Liver (tissue), 9 donors: ENCODE results near the gene CAMK2B. TPM values are rescaled to one million over a fixed set of nuclear protein-coding genes. Genes with fewer than 3 reads are reported as not detected.

ENCODE experiments used
- DNase-seq: peaks from one replicate; pipeline ENCODE4 v3.0.0-alpha.2; 2017; ENCODE audit warnings: low spot score
- H3K27ac ChIP-seq, 2 donors: one replicate each; pipeline ENCODE4 v1.7.0; 2013; ENCODE audit warnings: inconsistent platforms in 2 of 2, low read length in 2 of 2, control low read depth in 1 of 2, low read depth in 1 of 2, mild to moderate bottlenecking in 1 of 2
- H3K27me3 ChIP-seq, 4 donors: one replicate each; pipeline versions ENCODE4 v1.6.1 to v1.7.0; 2013; ENCODE audit warnings: low read length in 3 of 4, inconsistent platforms in 1 of 4, mild to moderate bottlenecking in 1 of 4, moderate library complexity in 1 of 4; ENCODE audit not compliant: control insufficient read depth in 4 of 4, insufficient read depth in 4 of 4
- H3K36me3 ChIP-seq, 4 donors: one replicate each; pipeline versions ENCODE4 v1.6.1 to v1.7.0; 2013; ENCODE audit warnings: low read length in 3 of 4, mild to moderate bottlenecking in 3 of 4, low read depth in 1 of 4, moderate library complexity in 1 of 4; ENCODE audit not compliant: control insufficient read depth in 4 of 4, insufficient read depth in 3 of 4
- H3K4me1 ChIP-seq, 4 donors: one replicate each; pipeline versions ENCODE4 v1.6.1 to v1.7.0; 2013; ENCODE audit warnings: low read length in 3 of 4, mild to moderate bottlenecking in 3 of 4, moderate library complexity in 1 of 4; ENCODE audit not compliant: control insufficient read depth in 4 of 4, insufficient read depth in 4 of 4
- H3K4me3 ChIP-seq, 3 donors: one replicate each; pipeline versions ENCODE4 v1.6.1 to v1.7.0; 2013; ENCODE audit warnings: low read length in 3 of 3, control low read depth in 1 of 3, low read depth in 1 of 3, mild to moderate bottlenecking in 1 of 3
- H3K9ac ChIP-seq, 2 donors: one replicate each; pipeline ENCODE4 v1.7.0; 2013; ENCODE audit warnings: low read length in 2 of 2, mild to moderate bottlenecking in 2 of 2, moderate library complexity in 2 of 2, control low read depth in 1 of 2, low read depth in 1 of 2
- H3K9me3 ChIP-seq, 4 donors: one replicate each; pipeline versions ENCODE4 v1.6.1 to v1.7.0; 2013; ENCODE audit warnings: low read length in 3 of 4; ENCODE audit not compliant: control insufficient read depth in 4 of 4
- EGR1 ChIP-seq, 2 donors: IDR thresholded peaks; 2 replicates each; pipeline ENCODE4 v1.6.1; 2016 to 2018; ENCODE audit warnings: antibody characterized with exemption in 2 of 2, low read depth in 2 of 2
- FOXA1 ChIP-seq: IDR thresholded peaks from 2 replicates; pipeline ENCODE4 v1.6.1; 2016; ENCODE audit warnings: antibody characterized with exemption
- FOXA2 ChIP-seq: IDR thresholded peaks from 2 replicates; pipeline ENCODE4 v1.6.1; 2016; ENCODE audit warnings: antibody characterized with exemption
- GABPA ChIP-seq, 2 donors: IDR thresholded peaks in 1 of 2; conservative IDR thresholded peaks in 1 of 2; 2 replicates each; pipeline ENCODE4 v1.6.1; 2016; ENCODE audit warnings: antibody characterized with exemption in 2 of 2, mild to moderate bottlenecking in 1 of 2, moderate library complexity in 1 of 2
- HNF4G ChIP-seq: IDR thresholded peaks from 2 replicates; pipeline ENCODE4 v1.6.1; 2016; ENCODE audit warnings: antibody characterized with exemption
- JUND ChIP-seq, 2 donors: IDR thresholded peaks; 2 replicates each; pipeline ENCODE4 v1.6.1; 2016; ENCODE audit warnings: antibody characterized with exemption in 2 of 2
- NR2F2 ChIP-seq: IDR thresholded peaks from 2 replicates; pipeline ENCODE4 v1.6.1; 2016; ENCODE audit warnings: antibody characterized with exemption
- RAD21 ChIP-seq, 2 donors: IDR thresholded peaks; 2 replicates each; pipeline ENCODE4 v1.6.1; 2016; ENCODE audit warnings: antibody characterized with exemption in 2 of 2, mild to moderate bottlenecking in 2 of 2
- RXRA ChIP-seq, 2 donors: IDR thresholded peaks; 2 replicates each; pipeline ENCODE4 v1.6.1; 2017 to 2018; ENCODE audit warnings: antibody characterized with exemption in 2 of 2, mild to moderate bottlenecking in 1 of 2
- SP1 ChIP-seq: IDR thresholded peaks from 2 replicates; pipeline ENCODE4 v1.6.1; 2018; ENCODE audit warnings: antibody characterized with exemption, mild to moderate bottlenecking
- TAF1 ChIP-seq: conservative IDR thresholded peaks from 2 replicates; pipeline ENCODE4 v1.6.1; 2016; ENCODE audit warnings: antibody characterized with exemption, mild to moderate bottlenecking
- YY1 ChIP-seq: IDR thresholded peaks from 2 replicates; pipeline ENCODE4 v1.6.1; 2016; ENCODE audit warnings: antibody characterized with exemption, mild to moderate bottlenecking
- whole genome bisulfite sequencing: extraction: QIAGEN DNeasy Blood & Tissue Kit; methylation state at CpG from one replicate; pipeline ENCODE4 v1.1.7; 2013; 5-methylcytosine and 5-hydroxymethylcytosine counted together
- polyA plus RNA-seq, 2 donors: library from polyadenylated mRNA; stranded (reverse) in 1 of 2; unstranded in 1 of 2; fragments of 200-250 nt in 1 of 2; fragments of >200 nt in 1 of 2; fragmentation: Nextera tagmentation in 1 of 2; extraction: Ambion mirVana in 1 of 2; gene quantifications; one replicate each; pipeline versions ENCODE4 v1.2.1 to v1.2.3, GENCODE V29; 2013 to 2015
- total RNA-seq, 2 donors: library from RNA; depleted of rRNA; stranded (reverse); fragments of >200 nt; gene quantifications; one replicate each; pipeline ENCODE4 v1.2.3, GENCODE V29; 2014
- TF ChIP-seq, protein P1 (sequence below): IDR thresholded peaks from 2 replicates; pipeline ENCODE4 v1.6.1; 2016; ENCODE audit warnings: antibody characterized with exemption
- TF ChIP-seq, protein P2 (sequence below): IDR thresholded peaks from 2 replicates; pipeline ENCODE4 v1.6.1; 2016; ENCODE audit warnings: antibody characterized with exemption, mild to moderate bottlenecking
- TF ChIP-seq, protein P3 (sequence below): IDR thresholded peaks from 2 replicates; pipeline ENCODE4 v1.6.1; 2016; ENCODE audit warnings: antibody characterized with exemption
- TF ChIP-seq, protein P4 (sequence below): IDR thresholded peaks from 2 replicates; pipeline ENCODE4 v1.6.1; 2016; ENCODE audit warnings: antibody characterized with exemption
- TF ChIP-seq, protein P5 (sequence below): fragments of 150-350 bp; IDR thresholded peaks from 2 replicates; pipeline ENCODE4 v1.5.1; 2017; ENCODE audit warnings: improper control_type of control experiment, low read depth, low read length; ENCODE audit not compliant: missing input control
- donor health status: healthy.
- donor health status: healthy.
- donor health status: healthy.
- donor health status: healthy.
- donor health status: healthy.

CAMK2B gene
- total and polyA plus RNA-seq, 4 donors, result 2.1 to 3.3 (median 2.2) TPM; not detected in 1

DNA sequence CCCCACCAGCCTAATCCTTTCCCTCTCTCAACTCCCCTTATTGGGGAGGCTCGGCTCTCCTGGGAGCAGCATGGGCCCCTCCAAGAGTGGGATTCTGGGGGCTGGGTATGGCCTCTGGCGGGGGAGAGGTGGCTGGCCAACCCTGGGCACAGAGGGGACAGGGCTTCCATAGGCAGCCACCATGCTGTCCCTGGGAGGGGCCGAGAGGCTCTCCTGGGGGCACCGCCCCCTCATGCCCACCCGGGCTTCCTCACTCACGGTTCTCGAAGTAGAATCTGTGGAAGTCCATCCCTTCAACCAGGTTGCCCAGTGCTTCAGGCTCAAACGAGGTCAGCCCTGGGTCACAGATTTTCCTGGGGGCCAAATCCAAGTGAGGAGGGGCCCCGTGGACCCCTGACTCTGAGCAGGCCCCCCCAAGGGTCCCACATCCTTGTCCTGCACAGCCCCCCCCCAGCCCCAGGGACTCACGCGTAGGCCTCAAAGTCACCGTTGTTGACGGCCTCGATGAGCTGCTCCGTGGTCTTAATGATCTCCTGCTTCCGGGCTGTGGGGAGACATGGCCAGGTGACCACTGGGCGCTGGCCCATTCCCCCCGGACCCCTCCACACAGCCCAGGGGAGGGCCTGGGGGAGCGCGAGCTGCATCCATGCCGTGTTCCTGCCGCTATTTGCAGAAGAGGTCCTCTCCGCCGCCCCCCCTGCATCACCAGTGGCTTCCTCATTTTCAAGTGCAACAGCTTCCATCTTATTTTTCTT lies 104.9 kb downstream of the CAMK2B start:
- Histone ChIP-seq H3K27ac (no peak overlapping the region), H3K36me3 (no peaks in the 10 kb centered on the region), H3K9me3 (no peaks in the 10 kb centered on the region), H3K27me3 (no peaks in the 10 kb centered on the region), H3K4me1 (no peaks in the 10 kb centered on the region), H3K4me3 (no peak overlapping the region), H3K9ac (no peak overlapping the region)
- DNase-seq, result no peak
- 90% methylated on average over 24 of the region's 24 CpGs for WGBS
- TF ChIP-seq EGR1 (IDR thresholded peaks at IDR 0.05; ENCODE audit: low read depth in 2 of 2), result no peak
- TF ChIP-seq NR2F2, result no peak
- TF ChIP-seq YY1, result no peak
- TF ChIP-seq, protein P1, sequence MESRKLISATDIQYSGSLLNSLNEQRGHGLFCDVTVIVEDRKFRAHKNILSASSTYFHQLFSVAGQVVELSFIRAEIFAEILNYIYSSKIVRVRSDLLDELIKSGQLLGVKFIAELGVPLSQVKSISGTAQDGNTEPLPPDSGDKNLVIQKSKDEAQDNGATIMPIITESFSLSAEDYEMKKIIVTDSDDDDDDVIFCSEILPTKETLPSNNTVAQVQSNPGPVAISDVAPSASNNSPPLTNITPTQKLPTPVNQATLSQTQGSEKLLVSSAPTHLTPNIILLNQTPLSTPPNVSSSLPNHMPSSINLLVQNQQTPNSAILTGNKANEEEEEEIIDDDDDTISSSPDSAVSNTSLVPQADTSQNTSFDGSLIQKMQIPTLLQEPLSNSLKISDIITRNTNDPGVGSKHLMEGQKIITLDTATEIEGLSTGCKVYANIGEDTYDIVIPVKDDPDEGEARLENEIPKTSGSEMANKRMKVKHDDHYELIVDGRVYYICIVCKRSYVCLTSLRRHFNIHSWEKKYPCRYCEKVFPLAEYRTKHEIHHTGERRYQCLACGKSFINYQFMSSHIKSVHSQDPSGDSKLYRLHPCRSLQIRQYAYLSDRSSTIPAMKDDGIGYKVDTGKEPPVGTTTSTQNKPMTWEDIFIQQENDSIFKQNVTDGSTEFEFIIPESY, result no peak
- TF ChIP-seq FOXA1, result no peak
- TF ChIP-seq, protein P2, sequence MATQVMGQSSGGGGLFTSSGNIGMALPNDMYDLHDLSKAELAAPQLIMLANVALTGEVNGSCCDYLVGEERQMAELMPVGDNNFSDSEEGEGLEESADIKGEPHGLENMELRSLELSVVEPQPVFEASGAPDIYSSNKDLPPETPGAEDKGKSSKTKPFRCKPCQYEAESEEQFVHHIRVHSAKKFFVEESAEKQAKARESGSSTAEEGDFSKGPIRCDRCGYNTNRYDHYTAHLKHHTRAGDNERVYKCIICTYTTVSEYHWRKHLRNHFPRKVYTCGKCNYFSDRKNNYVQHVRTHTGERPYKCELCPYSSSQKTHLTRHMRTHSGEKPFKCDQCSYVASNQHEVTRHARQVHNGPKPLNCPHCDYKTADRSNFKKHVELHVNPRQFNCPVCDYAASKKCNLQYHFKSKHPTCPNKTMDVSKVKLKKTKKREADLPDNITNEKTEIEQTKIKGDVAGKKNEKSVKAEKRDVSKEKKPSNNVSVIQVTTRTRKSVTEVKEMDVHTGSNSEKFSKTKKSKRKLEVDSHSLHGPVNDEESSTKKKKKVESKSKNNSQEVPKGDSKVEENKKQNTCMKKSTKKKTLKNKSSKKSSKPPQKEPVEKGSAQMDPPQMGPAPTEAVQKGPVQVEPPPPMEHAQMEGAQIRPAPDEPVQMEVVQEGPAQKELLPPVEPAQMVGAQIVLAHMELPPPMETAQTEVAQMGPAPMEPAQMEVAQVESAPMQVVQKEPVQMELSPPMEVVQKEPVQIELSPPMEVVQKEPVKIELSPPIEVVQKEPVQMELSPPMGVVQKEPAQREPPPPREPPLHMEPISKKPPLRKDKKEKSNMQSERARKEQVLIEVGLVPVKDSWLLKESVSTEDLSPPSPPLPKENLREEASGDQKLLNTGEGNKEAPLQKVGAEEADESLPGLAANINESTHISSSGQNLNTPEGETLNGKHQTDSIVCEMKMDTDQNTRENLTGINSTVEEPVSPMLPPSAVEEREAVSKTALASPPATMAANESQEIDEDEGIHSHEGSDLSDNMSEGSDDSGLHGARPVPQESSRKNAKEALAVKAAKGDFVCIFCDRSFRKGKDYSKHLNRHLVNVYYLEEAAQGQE, result no peak
- TF ChIP-seq, protein P3, sequence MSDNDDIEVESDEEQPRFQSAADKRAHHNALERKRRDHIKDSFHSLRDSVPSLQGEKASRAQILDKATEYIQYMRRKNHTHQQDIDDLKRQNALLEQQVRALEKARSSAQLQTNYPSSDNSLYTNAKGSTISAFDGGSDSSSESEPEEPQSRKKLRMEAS, result no peak
- no peak for TF ChIP-seq HNF4G
- TF ChIP-seq JUND (IDR thresholded peaks at IDR 0.05), result no peak
- no peak for TF ChIP-seq FOXA2
- TF ChIP-seq RXRA (IDR thresholded peaks at IDR 0.05), result no peak

DNA sequence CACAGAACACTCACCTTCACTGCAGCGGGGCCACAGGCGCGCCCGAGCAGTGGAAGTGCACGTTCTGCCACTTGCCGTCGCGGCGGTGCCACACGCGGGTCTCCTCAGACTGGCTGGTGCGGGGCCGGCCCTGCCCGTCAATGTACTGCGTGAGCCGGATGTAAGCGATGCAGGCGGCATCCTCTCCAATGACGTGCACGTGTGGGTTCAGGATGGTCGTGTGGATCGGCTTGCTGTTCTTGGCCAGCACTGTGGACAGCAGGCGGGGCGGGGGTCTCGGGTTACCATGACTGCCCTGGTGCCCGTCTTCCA lies 105.4 kb downstream of the CAMK2B start:
- Histone ChIP-seq H3K4me1 (no peaks in the 10 kb centered on the region), H3K27ac (no peak overlapping the region), H3K9ac (no peak overlapping the region), H3K36me3 (no peaks in the 10 kb centered on the region), H3K27me3 (no peaks in the 10 kb centered on the region), H3K9me3 (no peaks in the 10 kb centered on the region), H3K4me3 (no peak overlapping the region)
- no peak for DNase-seq
- 93% methylated on average over 26 of the region's 26 CpGs for WGBS
- TF ChIP-seq TAF1 (no peak), FOXA2 (no peak), JUND (IDR thresholded peaks at IDR 0.05) (no peak), GABPA (IDR thresholded peaks at IDR 0.05 in 1 of 2, conservative IDR thresholded peaks at IDR 0.05 in 1 of 2) (no peak), SP1 (no peak), FOXA1 (no peak), YY1 (no peak), RXRA (IDR thresholded peaks at IDR 0.05) (no peak), EGR1 (IDR thresholded peaks at IDR 0.05; ENCODE audit: low read depth in 2 of 2) (no peak), HNF4G (no peak), RAD21 (IDR thresholded peaks at IDR 0.05) (no peak)
- TF ChIP-seq, protein P3, result no peak
- TF ChIP-seq, protein P2, result no peak
- TF ChIP-seq, protein P4, sequence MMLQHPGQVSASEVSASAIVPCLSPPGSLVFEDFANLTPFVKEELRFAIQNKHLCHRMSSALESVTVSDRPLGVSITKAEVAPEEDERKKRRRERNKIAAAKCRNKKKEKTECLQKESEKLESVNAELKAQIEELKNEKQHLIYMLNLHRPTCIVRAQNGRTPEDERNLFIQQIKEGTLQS, result no peak
- TF ChIP-seq, protein P1, result no peak
- TF ChIP-seq, protein P5, sequence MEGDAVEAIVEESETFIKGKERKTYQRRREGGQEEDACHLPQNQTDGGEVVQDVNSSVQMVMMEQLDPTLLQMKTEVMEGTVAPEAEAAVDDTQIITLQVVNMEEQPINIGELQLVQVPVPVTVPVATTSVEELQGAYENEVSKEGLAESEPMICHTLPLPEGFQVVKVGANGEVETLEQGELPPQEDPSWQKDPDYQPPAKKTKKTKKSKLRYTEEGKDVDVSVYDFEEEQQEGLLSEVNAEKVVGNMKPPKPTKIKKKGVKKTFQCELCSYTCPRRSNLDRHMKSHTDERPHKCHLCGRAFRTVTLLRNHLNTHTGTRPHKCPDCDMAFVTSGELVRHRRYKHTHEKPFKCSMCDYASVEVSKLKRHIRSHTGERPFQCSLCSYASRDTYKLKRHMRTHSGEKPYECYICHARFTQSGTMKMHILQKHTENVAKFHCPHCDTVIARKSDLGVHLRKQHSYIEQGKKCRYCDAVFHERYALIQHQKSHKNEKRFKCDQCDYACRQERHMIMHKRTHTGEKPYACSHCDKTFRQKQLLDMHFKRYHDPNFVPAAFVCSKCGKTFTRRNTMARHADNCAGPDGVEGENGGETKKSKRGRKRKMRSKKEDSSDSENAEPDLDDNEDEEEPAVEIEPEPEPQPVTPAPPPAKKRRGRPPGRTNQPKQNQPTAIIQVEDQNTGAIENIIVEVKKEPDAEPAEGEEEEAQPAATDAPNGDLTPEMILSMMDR, result no peak
